ENCODE data around the gene SPATS1.
"Not testable (repeated sequence)": the region's sequence is repeated elsewhere in the genome, so short reads cannot be mapped to it uniquely, and the experiment has no call there.

Gene SPATS1

DNA sequence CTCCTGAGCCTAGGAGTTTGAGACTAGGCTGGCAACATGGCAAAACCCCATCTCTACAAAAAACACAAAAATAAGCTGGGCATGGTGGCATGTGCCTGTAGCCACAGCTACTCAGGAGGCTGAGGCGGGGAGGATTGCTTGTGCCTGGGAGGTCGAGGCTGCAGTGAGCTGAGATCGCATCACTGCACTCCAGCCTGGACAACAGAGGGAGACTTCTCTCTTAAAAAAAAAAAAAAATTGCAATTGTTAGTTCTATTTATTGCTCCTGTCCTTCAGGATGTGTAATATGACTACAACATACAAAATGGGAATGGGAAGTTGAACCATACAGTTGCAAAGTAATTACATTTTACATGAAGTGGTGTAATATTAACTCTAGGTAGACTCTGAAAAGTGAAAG lies 21.2 kb upstream of the SPATS1 start:
- Histone ChIP-seq H2BK12ac (ENCODE audit: low read length) (no peak overlapping the region), H4K8ac (ENCODE audit: low read depth, low read length) (no peak overlapping the region), H3K23ac (ENCODE audit: low read depth, low read length, poor library complexity) (no peak overlapping the region), H4K91ac (ENCODE audit: low read depth, low read length, poor library complexity) (no peak overlapping the region), H2AFZ (ENCODE audit: low read length) (no peak overlapping the region), H3K4ac (ENCODE audit: low read length) (no peak overlapping the region), H3K4me1 (ENCODE audit: control insufficient read depth in 2 of 2, insufficient read depth in 1 of 2, low read depth in 1 of 2, low read length in 2 of 2) (no peaks in the 10 kb centered on the region), H3K27me3 (ENCODE audit: control insufficient read depth in 3 of 3, insufficient read depth in 3 of 3, low read depth in 1 of 3, low read length in 3 of 3) (peaks cover 0 to 26% (median 0%) of the 10 kb centered on the region in 3 experiments), H2BK15ac (ENCODE audit: low read length) (no peak overlapping the region), H3K14ac (ENCODE audit: low read length) (no peak overlapping the region), H2BK5ac (ENCODE audit: low read length) (no peak overlapping the region), H2AK5ac (ENCODE audit: low read depth, low read length) (no peak overlapping the region), H3K36me3 (replicated peaks in 1 of 2; ENCODE audit: control insufficient read depth in 2 of 2, insufficient read depth in 2 of 2, low read length in 2 of 2) (no peaks in the 10 kb centered on the region), H3K4me3 (ENCODE audit: low read length in 2 of 2) (no peak overlapping the region), H3K79me1 (ENCODE audit: low read depth, low read length) (no peaks in the 10 kb centered on the region), H3K9ac (ENCODE audit: low read depth, low read length, poor library complexity) (no peak overlapping the region), H3K18ac (ENCODE audit: low read length) (no peak overlapping the region), H3K4me2 (ENCODE audit: insufficient read depth, low read length, poor library complexity, severe bottlenecking) (no peak overlapping the region), H3K27ac (replicated peaks; ENCODE audit: low read length) (no peak overlapping the region), H2BK120ac (ENCODE audit: low read depth, low read length) (no peak overlapping the region), H3K9me3 (replicated peaks in 1 of 2; ENCODE audit: control insufficient read depth in 2 of 2, insufficient read depth in 1 of 2, low read depth in 1 of 2, low read length in 2 of 2) (no peaks in the 10 kb centered on the region)
- no CpG with 5 or more reads among the region's 3 CpGs for WGBS, 2 donors (ENCODE audit: extremely low coverage in 2 of 2, insufficient read length in 2 of 2, insufficient replicate concordance in 1 of 2)
- no peak for DNase-seq (ENCODE audit: low spot score)

DNA sequence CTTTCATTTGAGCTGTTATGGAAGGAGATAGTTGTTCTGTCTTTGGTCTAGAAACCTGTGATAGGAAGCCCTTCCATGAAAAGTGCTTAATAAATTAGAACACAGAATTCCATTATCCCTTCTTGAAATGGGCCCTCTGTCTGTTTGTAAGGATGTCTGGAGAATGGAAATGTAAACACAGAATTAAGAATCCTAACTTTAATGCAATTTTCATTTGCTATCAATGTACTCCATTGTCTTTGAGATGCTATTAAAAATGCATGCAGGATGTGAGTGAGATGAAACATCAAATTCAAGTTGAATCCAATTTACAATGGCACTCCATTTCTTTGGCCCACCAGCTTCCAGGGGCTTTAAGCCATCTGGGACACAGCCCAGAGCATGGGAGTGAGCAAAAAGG lies 15.4 kb upstream of the SPATS1 start:
- Histone ChIP-seq H3K23ac (ENCODE audit: low read depth, low read length, poor library complexity) (no peak overlapping the region), H2BK15ac (ENCODE audit: low read length) (no peak overlapping the region), H2BK12ac (ENCODE audit: low read length) (no peak overlapping the region), H3K14ac (ENCODE audit: low read length) (no peak overlapping the region), H4K8ac (ENCODE audit: low read depth, low read length) (no peak overlapping the region), H3K79me1 (ENCODE audit: low read depth, low read length) (no peaks in the 10 kb centered on the region), H3K4ac (ENCODE audit: low read length) (no peak overlapping the region), H2AK5ac (ENCODE audit: low read depth, low read length) (no peak overlapping the region), H3K9me3 (replicated peaks in 1 of 2; ENCODE audit: control insufficient read depth in 2 of 2, insufficient read depth in 1 of 2, low read depth in 1 of 2, low read length in 2 of 2) (no peaks in the 10 kb centered on the region), H3K18ac (ENCODE audit: low read length) (no peak overlapping the region), H4K91ac (ENCODE audit: low read depth, low read length, poor library complexity) (no peak overlapping the region), H3K4me1 (ENCODE audit: control insufficient read depth in 2 of 2, insufficient read depth in 1 of 2, low read depth in 1 of 2, low read length in 2 of 2) (peaks cover 0 to 9% of the 10 kb centered on the region in 2 donors), H3K36me3 (replicated peaks in 1 of 2; ENCODE audit: control insufficient read depth in 2 of 2, insufficient read depth in 2 of 2, low read length in 2 of 2) (no peaks in the 10 kb centered on the region), H3K27me3 (ENCODE audit: control insufficient read depth in 3 of 3, insufficient read depth in 3 of 3, low read depth in 1 of 3, low read length in 3 of 3) (peaks cover 0 to 19% (median 0%) of the 10 kb centered on the region in 3 experiments), H3K4me3 (ENCODE audit: low read length in 2 of 2) (no peak overlapping the region), H2BK5ac (ENCODE audit: low read length) (no peak overlapping the region), H3K9ac (ENCODE audit: low read depth, low read length, poor library complexity) (no peak overlapping the region), H3K27ac (replicated peaks; ENCODE audit: low read length) (no peak overlapping the region), H3K4me2 (ENCODE audit: insufficient read depth, low read length, poor library complexity, severe bottlenecking) (no peak overlapping the region), H2BK120ac (ENCODE audit: low read depth, low read length) (no peak overlapping the region), H2AFZ (ENCODE audit: low read length) (no peak overlapping the region)
- DNase-seq (ENCODE audit: low spot score): no peak

DNA sequence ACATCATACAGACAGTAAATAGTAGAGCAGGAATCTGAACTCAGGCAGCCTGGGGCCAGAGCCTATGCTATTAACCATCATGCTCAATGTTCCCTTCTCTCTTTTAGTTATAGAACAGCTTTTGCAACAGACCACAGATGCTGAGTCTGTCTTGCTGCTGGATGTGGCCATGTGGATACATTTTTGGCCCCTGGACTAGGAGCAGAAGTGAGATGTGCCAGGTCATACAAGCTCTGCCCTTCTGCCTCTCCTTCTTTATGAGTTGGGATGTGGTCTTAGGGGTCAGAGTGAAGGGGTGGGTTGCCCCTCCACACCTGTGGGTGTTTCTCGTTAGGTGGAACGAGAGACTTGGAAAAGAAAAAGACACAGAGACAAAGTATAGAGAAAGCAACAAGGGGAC lies 14.7 kb upstream of the SPATS1 start:
- peak overlapping the region; percentile 54 for H2AFZ ChIP-seq (ENCODE audit: low read length)
- H3K27me3 ChIP-seq (ENCODE audit: control insufficient read depth in 3 of 3, insufficient read depth in 3 of 3, low read depth in 1 of 3, low read length in 3 of 3): peaks cover 0 to 19% (median 0%) of the 10 kb centered on the region in 3 experiments
- H2BK12ac ChIP-seq (ENCODE audit: low read length): no peak overlapping the region
- H3K27ac ChIP-seq (replicated peaks; ENCODE audit: low read length): no peak overlapping the region
- H3K4me1 ChIP-seq (ENCODE audit: control insufficient read depth in 2 of 2, insufficient read depth in 1 of 2, low read depth in 1 of 2, low read length in 2 of 2): peaks cover 0 to 9% of the 10 kb centered on the region in 2 donors
- no peaks in the 10 kb centered on the region for H3K79me1 ChIP-seq (ENCODE audit: low read depth, low read length)
- H3K36me3 ChIP-seq (replicated peaks in 1 of 2; ENCODE audit: control insufficient read depth in 2 of 2, insufficient read depth in 2 of 2, low read length in 2 of 2): no peaks in the 10 kb centered on the region
- no peak overlapping the region for H3K23ac ChIP-seq (ENCODE audit: low read depth, low read length, poor library complexity)
- H3K4me2 ChIP-seq (ENCODE audit: insufficient read depth, low read length, poor library complexity, severe bottlenecking): no peak overlapping the region
- H3K18ac ChIP-seq (ENCODE audit: low read length): no peak overlapping the region
- no peak overlapping the region for H3K4me3 ChIP-seq (ENCODE audit: low read length in 2 of 2)
- H2AK5ac ChIP-seq (ENCODE audit: low read depth, low read length): no peak overlapping the region
- no peaks in the 10 kb centered on the region for H3K9me3 ChIP-seq (replicated peaks in 1 of 2; ENCODE audit: control insufficient read depth in 2 of 2, insufficient read depth in 1 of 2, low read depth in 1 of 2, low read length in 2 of 2)
- no CpG with 5 or more reads among the region's 2 CpGs for WGBS, 2 donors (ENCODE audit: extremely low coverage in 2 of 2, insufficient read length in 2 of 2, insufficient replicate concordance in 1 of 2)
- no peak overlapping the region for H2BK15ac ChIP-seq (ENCODE audit: low read length)
- no peak overlapping the region for H3K14ac ChIP-seq (ENCODE audit: low read length)
- H3K4ac ChIP-seq (ENCODE audit: low read length): no peak overlapping the region
- no peak overlapping the region for H2BK5ac ChIP-seq (ENCODE audit: low read length)
- no peak for DNase-seq (ENCODE audit: low spot score)
- no peak overlapping the region for H2BK120ac ChIP-seq (ENCODE audit: low read depth, low read length)
- H4K8ac ChIP-seq (ENCODE audit: low read depth, low read length): no peak overlapping the region
- H3K9ac ChIP-seq (ENCODE audit: low read depth, low read length, poor library complexity): no peak overlapping the region
- H4K91ac ChIP-seq (ENCODE audit: low read depth, low read length, poor library complexity): no peak overlapping the region

- H3K4me2 ChIP-seq (ENCODE audit: insufficient read depth, low read length, poor library complexity, severe bottlenecking); DNase-seq (ENCODE audit: low spot score); H3K18ac ChIP-seq (ENCODE audit: low read length); H3K9me3 ChIP-seq (replicated peaks in 1 of 2; ENCODE audit: control insufficient read depth in 2 of 2, insufficient read depth in 1 of 2, low read depth in 1 of 2, low read length in 2 of 2); H3K27ac ChIP-seq (replicated peaks; ENCODE audit: low read length); H3K79me1 ChIP-seq (ENCODE audit: low read depth, low read length); H3K14ac ChIP-seq (ENCODE audit: low read length); H2BK120ac ChIP-seq (ENCODE audit: low read depth, low read length); H3K4me3 ChIP-seq (ENCODE audit: low read length in 2 of 2); H3K4me1 ChIP-seq (ENCODE audit: control insufficient read depth in 2 of 2, insufficient read depth in 1 of 2, low read depth in 1 of 2, low read length in 2 of 2); H4K91ac ChIP-seq (ENCODE audit: low read depth, low read length, poor library complexity); H3K9ac ChIP-seq (ENCODE audit: low read depth, low read length, poor library complexity); H3K23ac ChIP-seq (ENCODE audit: low read depth, low read length, poor library complexity); H2AK5ac ChIP-seq (ENCODE audit: low read depth, low read length); H2BK15ac ChIP-seq (ENCODE audit: low read length); H2BK5ac ChIP-seq (ENCODE audit: low read length); H3K36me3 ChIP-seq (replicated peaks in 1 of 2; ENCODE audit: control insufficient read depth in 2 of 2, insufficient read depth in 2 of 2, low read length in 2 of 2); H2BK12ac ChIP-seq (ENCODE audit: low read length); H3K4ac ChIP-seq (ENCODE audit: low read length); H4K8ac ChIP-seq (ENCODE audit: low read depth, low read length): not testable (repeated sequence)
- Histone ChIP-seq H2AFZ (ENCODE audit: low read length) (peak overlapping the region; percentile 54), H3K27me3 (ENCODE audit: control insufficient read depth in 3 of 3, insufficient read depth in 3 of 3, low read depth in 1 of 3, low read length in 3 of 3) (peaks cover 0 to 21% (median 0%) of the 10 kb centered on the region in 3 experiments)
- WGBS, 2 donors (ENCODE audit: extremely low coverage in 2 of 2, insufficient read length in 2 of 2, insufficient replicate concordance in 1 of 2): no CpG with 5 or more reads among the region's 9 CpGs
Observed at GRCh38 chr6:44328203-44328602, 14.2 kb upstream of the SPATS1 start.
